Measurements from ENCODE around the gene GMPPA. TPM values are rescaled to one million over a fixed set of nuclear protein-coding genes. Genes with fewer than 3 reads are reported as not detected.

The GMPPA gene
- total and polyA plus RNA-seq, 4 donors, result 20.2 to 59.4 (median 43.4) TPM

- no peak for DNase-seq (ENCODE audit: low spot score)
- H3K9ac ChIP-seq (ENCODE audit: low read depth in 1 of 2, low read length in 2 of 2), result no peak overlapping the region
- no peaks in the 10 kb centered on the region for H3K9me3 ChIP-seq (ENCODE audit: control insufficient read depth in 4 of 4, low read length in 3 of 4)
- H3K4me3 ChIP-seq (ENCODE audit: low read depth in 1 of 3, low read length in 3 of 3), result no peak overlapping the region
- 82% methylated on average over 6 of the region's 6 CpGs for WGBS
- peaks cover 7 to 16% (median 12%) of the 10 kb centered on the region in 4 donors for H3K4me1 ChIP-seq (ENCODE audit: control insufficient read depth in 4 of 4, insufficient read depth in 4 of 4, low read length in 3 of 4)
- H3K27me3 ChIP-seq (ENCODE audit: control insufficient read depth in 4 of 4, insufficient read depth in 4 of 4, low read length in 3 of 4), result no peaks in the 10 kb centered on the region
- no peak overlapping the region for H3K27ac ChIP-seq (ENCODE audit: low read depth in 1 of 2, low read length in 2 of 2)
- TF ChIP-seq SP1 (IDR thresholded peaks at IDR 0.05) (no peak), TAF1 (conservative IDR thresholded peaks at IDR 0.05) (no peak), CTCF (IDR thresholded peaks at IDR 0.05; ENCODE audit: low read depth, low read length, missing input control) (no peak), FOXA2 (IDR thresholded peaks at IDR 0.05) (no peak), JUND (IDR thresholded peaks at IDR 0.05) (no peak), HNF4A (conservative IDR thresholded peaks at IDR 0.05) (no peak), GABPA (IDR thresholded peaks at IDR 0.05 in 1 of 2, conservative IDR thresholded peaks at IDR 0.05 in 1 of 2) (no peak), RXRA (IDR thresholded peaks at IDR 0.05) (no peak), MAX (IDR thresholded peaks at IDR 0.05) (no peak), YY1 (IDR thresholded peaks at IDR 0.05) (no peak), HNF4G (IDR thresholded peaks at IDR 0.05) (no peak), RAD21 (IDR thresholded peaks at IDR 0.05) (no peak), NR2F2 (IDR thresholded peaks at IDR 0.05) (no peak), EGR1 (IDR thresholded peaks at IDR 0.05; ENCODE audit: low read depth in 2 of 2) (no peak)
- TF ChIP-seq, protein P1, sequence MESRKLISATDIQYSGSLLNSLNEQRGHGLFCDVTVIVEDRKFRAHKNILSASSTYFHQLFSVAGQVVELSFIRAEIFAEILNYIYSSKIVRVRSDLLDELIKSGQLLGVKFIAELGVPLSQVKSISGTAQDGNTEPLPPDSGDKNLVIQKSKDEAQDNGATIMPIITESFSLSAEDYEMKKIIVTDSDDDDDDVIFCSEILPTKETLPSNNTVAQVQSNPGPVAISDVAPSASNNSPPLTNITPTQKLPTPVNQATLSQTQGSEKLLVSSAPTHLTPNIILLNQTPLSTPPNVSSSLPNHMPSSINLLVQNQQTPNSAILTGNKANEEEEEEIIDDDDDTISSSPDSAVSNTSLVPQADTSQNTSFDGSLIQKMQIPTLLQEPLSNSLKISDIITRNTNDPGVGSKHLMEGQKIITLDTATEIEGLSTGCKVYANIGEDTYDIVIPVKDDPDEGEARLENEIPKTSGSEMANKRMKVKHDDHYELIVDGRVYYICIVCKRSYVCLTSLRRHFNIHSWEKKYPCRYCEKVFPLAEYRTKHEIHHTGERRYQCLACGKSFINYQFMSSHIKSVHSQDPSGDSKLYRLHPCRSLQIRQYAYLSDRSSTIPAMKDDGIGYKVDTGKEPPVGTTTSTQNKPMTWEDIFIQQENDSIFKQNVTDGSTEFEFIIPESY (IDR thresholded peaks at IDR 0.05), result no peak
- TF ChIP-seq, protein P2, sequence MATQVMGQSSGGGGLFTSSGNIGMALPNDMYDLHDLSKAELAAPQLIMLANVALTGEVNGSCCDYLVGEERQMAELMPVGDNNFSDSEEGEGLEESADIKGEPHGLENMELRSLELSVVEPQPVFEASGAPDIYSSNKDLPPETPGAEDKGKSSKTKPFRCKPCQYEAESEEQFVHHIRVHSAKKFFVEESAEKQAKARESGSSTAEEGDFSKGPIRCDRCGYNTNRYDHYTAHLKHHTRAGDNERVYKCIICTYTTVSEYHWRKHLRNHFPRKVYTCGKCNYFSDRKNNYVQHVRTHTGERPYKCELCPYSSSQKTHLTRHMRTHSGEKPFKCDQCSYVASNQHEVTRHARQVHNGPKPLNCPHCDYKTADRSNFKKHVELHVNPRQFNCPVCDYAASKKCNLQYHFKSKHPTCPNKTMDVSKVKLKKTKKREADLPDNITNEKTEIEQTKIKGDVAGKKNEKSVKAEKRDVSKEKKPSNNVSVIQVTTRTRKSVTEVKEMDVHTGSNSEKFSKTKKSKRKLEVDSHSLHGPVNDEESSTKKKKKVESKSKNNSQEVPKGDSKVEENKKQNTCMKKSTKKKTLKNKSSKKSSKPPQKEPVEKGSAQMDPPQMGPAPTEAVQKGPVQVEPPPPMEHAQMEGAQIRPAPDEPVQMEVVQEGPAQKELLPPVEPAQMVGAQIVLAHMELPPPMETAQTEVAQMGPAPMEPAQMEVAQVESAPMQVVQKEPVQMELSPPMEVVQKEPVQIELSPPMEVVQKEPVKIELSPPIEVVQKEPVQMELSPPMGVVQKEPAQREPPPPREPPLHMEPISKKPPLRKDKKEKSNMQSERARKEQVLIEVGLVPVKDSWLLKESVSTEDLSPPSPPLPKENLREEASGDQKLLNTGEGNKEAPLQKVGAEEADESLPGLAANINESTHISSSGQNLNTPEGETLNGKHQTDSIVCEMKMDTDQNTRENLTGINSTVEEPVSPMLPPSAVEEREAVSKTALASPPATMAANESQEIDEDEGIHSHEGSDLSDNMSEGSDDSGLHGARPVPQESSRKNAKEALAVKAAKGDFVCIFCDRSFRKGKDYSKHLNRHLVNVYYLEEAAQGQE (IDR thresholded peaks at IDR 0.05), result no peak
- H3K36me3 ChIP-seq (ENCODE audit: control insufficient read depth in 4 of 4, insufficient read depth in 3 of 4, low read depth in 1 of 4, low read length in 3 of 4), result peaks cover 4 to 24% (median 11%) of the 10 kb centered on the region in 4 donors
Observed at GRCh38 chr2:219538504-219538951, 39.8 kb downstream of the GMPPA start.

Measured in liver (tissue), 9 donors.